Lower lobe of right lung (tissue), 2 donors: ENCODE data around the gene FMN1. TPM values are rescaled to one million over a fixed set of nuclear protein-coding genes. Genes with fewer than 3 reads are reported as not detected.

Experiments used
- ATAC-seq, 2 donors: fragments of 200-7000 bp; cut with Tn5 transposase; one replicate each; pipeline ENCODE4 v1.9.1; 2020 to 2022; ENCODE audit warnings: mild to moderate bottlenecking in 2 of 2, moderate library complexity in 2 of 2
- DNase-seq: peaks from one replicate; pipeline ENCODE4 v3.0.0-alpha.2; 2020
- H3K27ac ChIP-seq: fragments of 200-600 bp; one replicate; pipeline ENCODE4 v1.8.0; 2022
- H3K27me3 ChIP-seq: fragments of 200-600 bp; one replicate; pipeline ENCODE4 v1.8.0; 2022; ENCODE audit warnings: low read depth
- H3K36me3 ChIP-seq: fragments of 200-600 bp; one replicate; pipeline ENCODE4 v1.8.0; 2022; ENCODE audit warnings: mild to moderate bottlenecking
- H3K4me1 ChIP-seq: fragments of 200-600 bp; one replicate; pipeline ENCODE4 v1.8.0; 2022
- H3K4me3 ChIP-seq: fragments of 200-600 bp; one replicate; pipeline ENCODE4 v1.8.0; 2022; ENCODE audit warnings: mild to moderate bottlenecking
- H3K9me3 ChIP-seq: fragments of 200-600 bp; one replicate; pipeline ENCODE4 v1.8.0; 2022
- CTCF ChIP-seq: fragments of 200-600 bp; IDR thresholded peaks from one replicate; pipeline ENCODE4 v1.8.0; 2022; ENCODE audit warnings: antibody characterized with exemption, mild to moderate bottlenecking
- intact Hi-C: fragments of 100-400 bp; cut with DNase I; formaldehyde crosslinking; loops from one replicate; pipeline ENCODE4 v1.11.0; 2022
- total RNA-seq: library from RNA; stranded (reverse); fragmentation: NEBNext Ultra II Directional; extraction: Animal tissue kit (Norgen Biotek cat#: 25700); gene quantifications from one replicate; pipeline ENCODE4 v1.2.1, GENCODE V29; 2021
- donor health status: DM: no; HTN: yes; CAD: no; lungs with severe emphysema.

Gene FMN1
- total RNA-seq, 1 donor from 2014 or later: 38.8 TPM

GRCh38 chr15:32933236-32933635 is 261.3 kb downstream of the FMN1 start:
- no peaks in the 10 kb centered on the region for H3K36me3 ChIP-seq
- no peaks in the 10 kb centered on the region for H3K9me3 ChIP-seq
- no peaks in the 10 kb centered on the region for H3K4me1 ChIP-seq
- no peak for ATAC-seq
- DNase-seq: no peak
- no peak overlapping the region for H3K4me3 ChIP-seq
- no peak for TF ChIP-seq CTCF
- H3K27ac ChIP-seq: no peak overlapping the region
- intact Hi-C loops: no loop called here
- no peaks in the 10 kb centered on the region for H3K27me3 ChIP-seq

- Histone ChIP-seq H3K27me3 (no peaks in the 10 kb centered on the region), H3K4me3 (no peak overlapping the region), H3K27ac (no peak overlapping the region), H3K36me3 (no peaks in the 10 kb centered on the region), H3K9me3 (no peaks in the 10 kb centered on the region), H3K4me1 (no peaks in the 10 kb centered on the region)
- intact Hi-C loops: no loop called here
- TF ChIP-seq CTCF: no peak
- ATAC-seq: no peak
- no peak for DNase-seq
Measured at GRCh38 chr15:32928876-32929275, 265.6 kb downstream of the FMN1 start.

GRCh38 chr15:32927124-32927523 is 267.4 kb downstream of the FMN1 start:
- Histone ChIP-seq H3K4me3 (no peak overlapping the region), H3K36me3 (peaks cover 4% of the 10 kb centered on the region), H3K9me3 (no peaks in the 10 kb centered on the region), H3K27me3 (no peaks in the 10 kb centered on the region), H3K27ac (no peak overlapping the region), H3K4me1 (no peaks in the 10 kb centered on the region)
- intact Hi-C loops: no loop called here
- DNase-seq (no peak), ATAC-seq (no peak)
- no peak for TF ChIP-seq CTCF

- no peaks in the 10 kb centered on the region for H3K9me3 ChIP-seq
- intact Hi-C loops: no loop called here
- H3K4me1 ChIP-seq: no peaks in the 10 kb centered on the region
- H3K27me3 ChIP-seq: no peaks in the 10 kb centered on the region
- no peak for TF ChIP-seq CTCF
- no peak overlapping the region for H3K27ac ChIP-seq
- H3K4me3 ChIP-seq: no peak overlapping the region
- ATAC-seq: no peak
- peaks cover 6% of the 10 kb centered on the region for H3K36me3 ChIP-seq
- no peak for DNase-seq
Measured at GRCh38 chr15:32923176-32923575, 271.3 kb downstream of the FMN1 start.

- H3K4me3 ChIP-seq: no peak overlapping the region
- no peaks in the 10 kb centered on the region for H3K4me1 ChIP-seq
- no peaks in the 10 kb centered on the region for H3K27me3 ChIP-seq
- intact Hi-C loops: no loop called here
- TF ChIP-seq CTCF: no peak
- no peaks in the 10 kb centered on the region for H3K9me3 ChIP-seq
- ATAC-seq (no peak), DNase-seq (no peak)
- peaks cover 6% of the 10 kb centered on the region for H3K36me3 ChIP-seq
- H3K27ac ChIP-seq: no peak overlapping the region
Measured at GRCh38 chr15:32922541-32922940, 272.0 kb downstream of the FMN1 start.
